Measurements from ENCODE around the gene MMP23B. TPM values are rescaled to one million over a fixed set of nuclear protein-coding genes. Genes with fewer than 3 reads are reported as not detected.

MMP23B gene
- total RNA-seq, 4 donors from 2014 or later: 5.5 to 27.2 (median 9.4) TPM

GRCh38 chr1:1620433-1621139, 11.4 kb upstream of the MMP23B start:
- Histone ChIP-seq H3K9me3 (no peaks in the 10 kb centered on the region), H3K27ac (no peak overlapping the region), H3K27me3 (no peaks in the 10 kb centered on the region), H3K4me1 (peaks cover 0 to 54% (median 14%) of the 10 kb centered on the region in 3 donors), H3K4me3 (no peak overlapping the region), H3K36me3 (peaks cover 0 to 45% of the 10 kb centered on the region in 2 donors)
- WGBS, 2 donors (ENCODE audit: low coverage in 1 of 2): 100% methylated on average over 2 of the region's 16 CpGs; no CpG with 5 or more reads in 1 of the 2 donors
- TF ChIP-seq POLR2AphosphoS5 (IDR thresholded peaks at IDR 0.05) (no peak), CTCF (IDR thresholded peaks at IDR 0.05) (no peak), POLR2A (IDR thresholded peaks at IDR 0.05) (no peak), EP300 (IDR thresholded peaks at IDR 0.05) (no peak)
- ATAC-seq: no peak

GRCh38 chr1:1621173-1622009, 10.6 kb upstream of the MMP23B start:
- WGBS, 2 donors (ENCODE audit: low coverage in 1 of 2): 69% methylated on average over 3 of the region's 31 CpGs; no CpG with 5 or more reads in 1 of the 2 donors
- no peak for ATAC-seq
- Histone ChIP-seq H3K9me3 (no peaks in the 10 kb centered on the region), H3K4me1 (peaks cover 0 to 50% (median 13%) of the 10 kb centered on the region in 3 donors), H3K4me3 (no peak overlapping the region), H3K36me3 (peaks cover 0 to 53% of the 10 kb centered on the region in 2 donors), H3K27ac (no peak overlapping the region), H3K27me3 (no peaks in the 10 kb centered on the region)
- no peak for TF ChIP-seq POLR2A (IDR thresholded peaks at IDR 0.05)

GRCh38 chr1:1622010-1622787, 9.8 kb upstream of the MMP23B start:
- no peak overlapping the region for H3K4me3 ChIP-seq
- no peak for ATAC-seq
- TF ChIP-seq EP300 (IDR thresholded peaks at IDR 0.05) (no peak), POLR2AphosphoS5 (IDR thresholded peaks at IDR 0.05) (peak; percentile 11)
- peaks cover 0 to 42% (median 5%) of the 10 kb centered on the region in 3 donors for H3K4me1 ChIP-seq
- peaks cover 0 to 61% of the 10 kb centered on the region in 2 donors for H3K36me3 ChIP-seq
- no peak overlapping the region for H3K27ac ChIP-seq
- no peaks in the 10 kb centered on the region for H3K9me3 ChIP-seq
- H3K27me3 ChIP-seq: no peaks in the 10 kb centered on the region
- 44% methylated on average over 10 of the region's 21 CpGs; no CpG with 5 or more reads in 1 of the 2 donors for WGBS, 2 donors (ENCODE audit: low coverage in 1 of 2)

GRCh38 chr1:1622788-1623094, 9.2 kb upstream of the MMP23B start:
- no peaks in the 10 kb centered on the region for H3K9me3 ChIP-seq
- H3K36me3 ChIP-seq: peaks cover 0 to 62% of the 10 kb centered on the region in 2 donors
- H3K4me1 ChIP-seq: peaks cover 0 to 36% (median 3%) of the 10 kb centered on the region in 3 donors
- H3K27me3 ChIP-seq: no peaks in the 10 kb centered on the region
- WGBS, 2 donors (ENCODE audit: low coverage in 1 of 2): 86% methylated on average over 7 of the region's 17 CpGs; no CpG with 5 or more reads in 1 of the 2 donors
- no peak overlapping the region for H3K27ac ChIP-seq
- TF ChIP-seq EP300 (IDR thresholded peaks at IDR 0.05) (no peak), POLR2AphosphoS5 (IDR thresholded peaks at IDR 0.05) (no peak), POLR2A (IDR thresholded peaks at IDR 0.05) (no peak), CTCF (IDR thresholded peaks at IDR 0.05) (no peak)
- no peak for ATAC-seq
- no peak overlapping the region for H3K4me3 ChIP-seq

GRCh38 chr1:1623181-1623630, 8.8 kb upstream of the MMP23B start:
- ATAC-seq: no peak
- WGBS, 2 donors (ENCODE audit: low coverage in 1 of 2): 94% methylated on average over 7 of the region's 33 CpGs; no CpG with 5 or more reads in 1 of the 2 donors
- H3K4me3 ChIP-seq: no peak overlapping the region
- TF ChIP-seq CTCF (IDR thresholded peaks at IDR 0.05): no peak
- no peak overlapping the region for H3K27ac ChIP-seq
- H3K27me3 ChIP-seq: no peaks in the 10 kb centered on the region
- no peaks in the 10 kb centered on the region for H3K9me3 ChIP-seq
- peaks cover 0 to 35% (median 0%) of the 10 kb centered on the region in 3 donors for H3K4me1 ChIP-seq
- peaks cover 0 to 62% of the 10 kb centered on the region in 2 donors for H3K36me3 ChIP-seq

All from gastroesophageal sphincter (tissue), 4 donors.